Activated naive CD4-positive, alpha-beta T cell treated with anti-CD3 and anti-CD28 coated beads, Interleukin-2, amount 10 ng/mL, durations not matched to agents 7 days and 5 days (primary cell): ENCODE data around the gene RD3L.
A peak's percentile ranks its signal among the peaks of the same experiment; 100 is the strongest.
"Not testable (repeated sequence)": the region's sequence is repeated elsewhere in the genome, so short reads cannot be mapped to it uniquely, and the experiment has no call there.

Source experiments
- CTCF ChIA-PET: fragments of 350-600 bp; sonication (Branson Sonifier 250); formaldehyde crosslinking; loops from one replicate; lab custom pipeline; 2021; ENCODE audit warnings: antibody characterized with exemption; lab: Charles Lee
- DNase-seq: peaks from one replicate; pipeline ENCODE4 v3.0.0-alpha.2; 2020
- H3K27ac Mint-ChIP-seq: one replicate; pipeline ENCODE4 v1.8.0; 2021; ENCODE audit warnings: mild to moderate bottlenecking, moderate library complexity, mixed read lengths
- H3K27me3 Mint-ChIP-seq: one replicate; pipeline ENCODE4 v1.8.0; 2021; ENCODE audit warnings: mild to moderate bottlenecking, mixed read lengths
- H3K36me3 Mint-ChIP-seq: one replicate; pipeline ENCODE4 v1.8.0; 2021; ENCODE audit warnings: mixed read lengths
- H3K4me1 Mint-ChIP-seq: one replicate; pipeline ENCODE4 v1.8.0; 2021; ENCODE audit warnings: mixed read lengths
- H3K4me3 Mint-ChIP-seq: one replicate; pipeline ENCODE4 v1.8.0; 2021; ENCODE audit warnings: mild to moderate bottlenecking, moderate library complexity, mixed read lengths
- H3K9me3 Mint-ChIP-seq: one replicate; pipeline ENCODE4 v1.8.0; 2021; ENCODE audit warnings: mixed read lengths

The RD3L gene

GRCh38 chr14:103943673-103944072, 1.3 kb upstream of the RD3L start:
- no peaks in the 10 kb centered on the region for H3K4me1 Mint-ChIP-seq
- no peak overlapping the region for H3K4me3 Mint-ChIP-seq
- peaks cover 36% of the 10 kb centered on the region for H3K27me3 Mint-ChIP-seq

GRCh38 chr14:103941462-103941861, 867 bp downstream of the RD3L start:
- Mint-ChIP-seq H3K4me1 (no peaks in the 10 kb centered on the region), H3K9me3 (no peaks in the 10 kb centered on the region), H3K27ac (no peak overlapping the region), H3K4me3 (no peak overlapping the region), H3K27me3 (peaks cover 32% of the 10 kb centered on the region), H3K36me3 (no peaks in the 10 kb centered on the region)
- no peak for DNase-seq
- CTCF ChIA-PET = interaction anchor here (1.0 to 1.2 kb wide), 2 partner anchors 41 to 133 kb away, joined by 3 to 4 read pairs; no protein-coding TSS in a partner anchor

More at GRCh38 chr14:103943673-103944072, 1.3 kb upstream of the RD3L start:
- H3K36me3 Mint-ChIP-seq = no peaks in the 10 kb centered on the region
- no peak for DNase-seq
- H3K27ac Mint-ChIP-seq = no peak overlapping the region
- CTCF ChIA-PET = no interaction called here
- no peaks in the 10 kb centered on the region for H3K9me3 Mint-ChIP-seq

GRCh38 chr14:103935102-103935501, 7.2 kb downstream of the RD3L start:
- CTCF ChIA-PET = no interaction called here
- Mint-ChIP-seq H3K27ac (no peak overlapping the region), H3K27me3 (peaks cover 8% of the 10 kb centered on the region), H3K9me3 (no peaks in the 10 kb centered on the region), H3K36me3 (no peaks in the 10 kb centered on the region), H3K4me3 (no peak overlapping the region), H3K4me1 (peaks cover 3% of the 10 kb centered on the region)
- no peak for DNase-seq

- Mint-ChIP-seq H3K4me1 (peaks cover 3% of the 10 kb centered on the region), H3K27ac (no peak overlapping the region), H3K27me3 (peaks cover 8% of the 10 kb centered on the region), H3K4me3 (no peak overlapping the region), H3K9me3 (no peaks in the 10 kb centered on the region), H3K36me3 (no peaks in the 10 kb centered on the region)
- CTCF ChIA-PET = interaction anchor here (0.7 to 1.2 kb wide), 2 partner anchors 11 to 32 kb away, joined by 3 read pairs; no protein-coding TSS in a partner anchor
- no peak for DNase-seq
Observed at GRCh38 chr14:103932791-103933490, 9.4 kb downstream of the RD3L start.

- Mint-ChIP-seq H3K4me1 (peaks cover 3% of the 10 kb centered on the region), H3K36me3 (no peaks in the 10 kb centered on the region), H3K4me3 (no peak overlapping the region), H3K27me3 (peaks cover 4% of the 10 kb centered on the region), H3K9me3 (no peaks in the 10 kb centered on the region), H3K27ac (no peak overlapping the region)
- no peak for DNase-seq
- CTCF ChIA-PET = interaction anchor here (1.2 kb wide), 1 partner anchor 10 kb away, joined by 6 read pairs; a partner anchor contains a TSS
Observed at GRCh38 chr14:103931422-103931821, 10.9 kb downstream of the RD3L start.

GRCh38 chr14:103930051-103930604, 12.2 kb downstream of the RD3L start:
- Mint-ChIP-seq H3K36me3 (no peaks in the 10 kb centered on the region), H3K27ac (no peak overlapping the region), H3K4me1 (peaks cover 3% of the 10 kb centered on the region), H3K27me3 (peaks cover 11% of the 10 kb centered on the region), H3K9me3 (no peaks in the 10 kb centered on the region), H3K4me3 (no peak overlapping the region)
- DNase-seq = no peak
- CTCF ChIA-PET = no interaction called here

GRCh38 chr14:103928011-103928890, 14.1 kb downstream of the RD3L start, which contains the start of gene TDRD9:
Gene TDRD9, plus strand, starts transcription at chr14:103928456. Its CDS starts 54 bp downstream, at chr14:103928510.
- no peak for DNase-seq
- no peak within 1 kb of the TSS for H3K27ac Mint-ChIP-seq
- H3K36me3 Mint-ChIP-seq = no peaks in the 10 kb centered on the region
- H3K4me1 Mint-ChIP-seq = no peaks in the 10 kb centered on the region
- CTCF ChIA-PET = no interaction called here
- H3K9me3 Mint-ChIP-seq = no peaks in the 10 kb centered on the region
- peaks cover 24% of the 10 kb centered on the region for H3K27me3 Mint-ChIP-seq
- H3K4me3 Mint-ChIP-seq = no peak within 1 kb of the TSS

- Mint-ChIP-seq H3K4me3 (no peak overlapping the region), H3K36me3 (no peaks in the 10 kb centered on the region), H3K9me3 (no peaks in the 10 kb centered on the region), H3K4me1 (no peaks in the 10 kb centered on the region), H3K27ac (no peak overlapping the region), H3K27me3 (peaks cover 31% of the 10 kb centered on the region)
- CTCF ChIA-PET = no interaction called here
- DNase-seq = no peak
Observed at GRCh38 chr14:103927566-103927965, 14.8 kb downstream of the RD3L start.

GRCh38 chr14:103925316-103925715, 17.0 kb downstream of the RD3L start:
- H3K4me1 Mint-ChIP-seq = peaks cover 4% of the 10 kb centered on the region
- no peak for DNase-seq
- no peak overlapping the region for H3K4me3 Mint-ChIP-seq
- no peaks in the 10 kb centered on the region for H3K9me3 Mint-ChIP-seq
- no peak overlapping the region for H3K27ac Mint-ChIP-seq
- H3K27me3 Mint-ChIP-seq = peaks cover 31% of the 10 kb centered on the region
- CTCF ChIA-PET = no interaction called here
- no peaks in the 10 kb centered on the region for H3K36me3 Mint-ChIP-seq

GRCh38 chr14:103923863-103924262, 18.5 kb downstream of the RD3L start:
- Mint-ChIP-seq H3K9me3 (no peaks in the 10 kb centered on the region), H3K27ac (no peak overlapping the region), H3K27me3 (peaks cover 31% of the 10 kb centered on the region), H3K4me3 (no peak overlapping the region), H3K36me3 (no peaks in the 10 kb centered on the region), H3K4me1 (peaks cover 14% of the 10 kb centered on the region)
- no peak for DNase-seq
- CTCF ChIA-PET = interaction anchor here (1.2 kb wide), 1 partner anchor 23 kb away, joined by 3 read pairs; no protein-coding TSS in a partner anchor

- peak overlapping the region; percentile 88 for H3K4me3 Mint-ChIP-seq
- not testable (repeated sequence) for H3K27ac Mint-ChIP-seq, H3K36me3 Mint-ChIP-seq, DNase-seq, H3K9me3 Mint-ChIP-seq
- H3K27me3 Mint-ChIP-seq = peaks cover 27% of the 10 kb centered on the region
- peaks cover 14% of the 10 kb centered on the region for H3K4me1 Mint-ChIP-seq
- CTCF ChIA-PET = interaction anchor here (0.8 to 2.3 kb wide), 7 partner anchors 10 to 113 kb away, joined by 3 to 10 read pairs (median 3); no protein-coding TSS in a partner anchor
Observed at GRCh38 chr14:103921855-103922200, 20.5 kb downstream of the RD3L start.

GRCh38 chr14:103920981-103921854, 21.1 kb downstream of the RD3L start:
- Mint-ChIP-seq H3K27me3 (peaks cover 27% of the 10 kb centered on the region), H3K27ac (peak overlapping the region; percentile 73)
- CTCF ChIA-PET = interaction anchor here (0.6 to 2.3 kb wide), 9 partner anchors 10 to 113 kb away, joined by 3 to 10 read pairs (median 3); no protein-coding TSS in a partner anchor

GRCh38 chr14:103916636-103917262, 25.6 kb downstream of the RD3L start:
- DNase-seq = no peak
- CTCF ChIA-PET = interaction anchor here (0.6 to 2.6 kb wide), 3 partner anchors 16 to 614 kb away, joined by 3 to 11 read pairs (median 7); no protein-coding TSS in a partner anchor
- Mint-ChIP-seq H3K9me3 (no peaks in the 10 kb centered on the region), H3K27ac (no peak overlapping the region), H3K4me3 (no peak overlapping the region), H3K4me1 (peaks cover 16% of the 10 kb centered on the region), H3K36me3 (peaks cover 23% of the 10 kb centered on the region), H3K27me3 (no peaks in the 10 kb centered on the region)

More at GRCh38 chr14:103920981-103921854, 21.1 kb downstream of the RD3L start:
- Mint-ChIP-seq H3K4me1 (peaks cover 14% of the 10 kb centered on the region), H3K4me3 (peak overlapping the region; percentile 88), H3K36me3 (peaks cover 2% of the 10 kb centered on the region), H3K9me3 (no peaks in the 10 kb centered on the region)
- DNase-seq = peak; percentile 95
